Raji (cell line): ENCODE measurements around the gene MSGN1.

Experiments
- POLR2A ChIP-seq: IDR thresholded peaks from 2 replicates; pipeline ENCODE4 v1.6.1; 2011; ENCODE audit warnings: low read depth, low read length, control low read depth; ENCODE audit not compliant: insufficient read depth

MSGN1 gene

GRCh38 chr2:17858064-17858463 is 41.8 kb downstream of the MSGN1 start:
- no peak for TF ChIP-seq POLR2A

- TF ChIP-seq POLR2A, result no peak
Observed at GRCh38 chr2:17863539-17863938, 47.3 kb downstream of the MSGN1 start.

- no peak for TF ChIP-seq POLR2A
Observed at GRCh38 chr2:17864676-17865075, 48.4 kb downstream of the MSGN1 start.

GRCh38 chr2:17867133-17867532 is 50.9 kb downstream of the MSGN1 start:
- no peak for TF ChIP-seq POLR2A
